Transverse colon (tissue), 4 donors: Measurements from ENCODE around the gene SARDH. TPM values are rescaled to one million over a fixed set of nuclear protein-coding genes. Genes with fewer than 3 reads are reported as not detected.

Experiments used
- DNase-seq: peaks from one replicate; pipeline ENCODE4 v3.0.0-alpha.2; 2019
- H3K27ac ChIP-seq, 4 donors: fragments of 200-600 bp; sonication (generic); 2 replicates each; pipeline ENCODE4 v1.5.1; 2016 to 2018; ENCODE audit warnings: inconsistent platforms in 4 of 4
- H3K27me3 ChIP-seq: fragments of 200-600 bp; sonication (generic); 2 replicates; pipeline ENCODE4 v1.5.1; 2017; ENCODE audit warnings: inconsistent platforms
- H3K36me3 ChIP-seq, 4 donors: fragments of 200-600 bp; sonication (generic); 2 replicates each; pipeline ENCODE4 v1.5.1; 2017 to 2019; ENCODE audit warnings: inconsistent platforms in 4 of 4
- H3K4me1 ChIP-seq, 4 donors: fragments of 200-600 bp; sonication (generic); 2 replicates each; pipeline ENCODE4 v1.5.1; 2017 to 2020; ENCODE audit warnings: inconsistent platforms in 4 of 4
- H3K4me3 ChIP-seq, 4 donors: fragments of 200-600 bp; sonication (generic); 1 replicate in 1 of 4; 2 replicates in 3 of 4; pipeline versions ENCODE4 v1.5.1 to v1.6.1; 2017 to 2019; ENCODE audit warnings: inconsistent platforms in 4 of 4
- H3K9me3 ChIP-seq, 2 donors: fragments of 200-600 bp; sonication (generic); 2 replicates each; pipeline ENCODE4 v1.5.1; 2017 to 2019; ENCODE audit warnings: inconsistent platforms in 2 of 2
- CTCF ChIP-seq, 5 experiments: fragments of 200-600 bp in 3 of 5; fragments of 450-650 bp in 2 of 5; sonication (generic) in 3 of 5; IDR thresholded peaks; 1 replicate in 2 of 5; 2 replicates in 3 of 5; pipeline ENCODE4 v1.5.1; 2016 to 2017; ENCODE audit warnings: antibody characterized with exemption in 5 of 5, inconsistent platforms in 3 of 5, mild to moderate bottlenecking in 2 of 5, moderate library complexity in 1 of 5
- EP300 ChIP-seq: sonication (generic); formaldehyde crosslinking; IDR thresholded peaks from one replicate; pipeline ENCODE4 v1.6.1; 2017; ENCODE audit warnings: antibody characterized with exemption, low read depth
- POLR2A ChIP-seq: fragments of 450-650 bp; IDR thresholded peaks from one replicate; pipeline ENCODE4 v1.6.1; 2016; ENCODE audit warnings: antibody characterized with exemption, mild to moderate bottlenecking, moderate library complexity
- POLR2AphosphoS5 ChIP-seq, 3 donors: sonication (generic); formaldehyde crosslinking; IDR thresholded peaks; one replicate each; pipeline ENCODE4 v1.6.1; 2016; ENCODE audit warnings: antibody characterized with exemption in 3 of 3
- WGBS, 2 donors: methylation state at CpG; one replicate each; pipeline ENCODE4 v1.1.5; 2018; ENCODE audit warnings: low coverage in 1 of 2; 5-methylcytosine and 5-hydroxymethylcytosine counted together
- in situ Hi-C, 4 donors: fragments of 200-750 bp; cut with MboI; loops; one replicate each; pipeline versions ENCODE4 v1.15.0 to v1.15.1; 2017; ENCODE audit warnings: low sequenced_read_pairs in 3 of 4, low pct_ligation_motif_present in 1 of 4, low pct_unique_long_range_greater_than_20kb in 1 of 4
- intact Hi-C: fragments of 100-400 bp; cut with DNase I; formaldehyde crosslinking; loops from one replicate; pipeline ENCODE4 v1.15.1; 2023; ENCODE audit warnings: low total_unique reads
- total RNA-seq, 4 donors: library from RNA; depleted of rRNA; stranded (reverse); fragments of >200 nt; gene quantifications; one replicate each; pipeline ENCODE4 v1.1.0, GENCODE V29; 2016

Gene SARDH
- total RNA-seq, 4 donors from 2014 or later: 0.68 to 1.1 (median 0.95) TPM; not detected in 1

GRCh38 chr9:133696071-133696472 is 42.1 kb downstream of the SARDH start:
- WGBS, 2 donors: 78% methylated on average over 12 of the region's 12 CpGs; no CpG with 5 or more reads in 1 of the 2 donors
- Histone ChIP-seq H3K27me3 (no peaks in the 10 kb centered on the region), H3K9me3 (no peaks in the 10 kb centered on the region), H3K4me1 (no peaks in the 10 kb centered on the region), H3K36me3 (no peaks in the 10 kb centered on the region), H3K27ac (no peak overlapping the region), H3K4me3 (no peak overlapping the region)
- intact Hi-C loops: no loop called here
- TF ChIP-seq EP300: no peak
- no peak for TF ChIP-seq CTCF (IDR thresholded peaks at IDR 0.05)
- TF ChIP-seq POLR2AphosphoS5 (IDR thresholded peaks at IDR 0.05): no peak
- no peak for TF ChIP-seq POLR2A
- in situ Hi-C loops: no loop called here
- no peak for DNase-seq

- DNase-seq: no peak
These were observed 43.5 kb downstream of the SARDH start for GRCh38 chr9:133694686-133695085.

GRCh38 chr9:133693703-133694529 is 44.2 kb downstream of the SARDH start:
- H3K4me1 ChIP-seq: no peaks in the 10 kb centered on the region
- H3K4me3 ChIP-seq: no peak overlapping the region
- TF ChIP-seq POLR2A (no peak), CTCF (IDR thresholded peaks at IDR 0.05) (no peak), POLR2AphosphoS5 (IDR thresholded peaks at IDR 0.05) (no peak), EP300 (no peak)
- in situ Hi-C loops (no loop called here), intact Hi-C loops (no loop called here)
- WGBS, 2 donors: 87% methylated on average over 31 of the region's 32 CpGs; no CpG with 5 or more reads in 1 of the 2 donors
- H3K36me3 ChIP-seq: no peaks in the 10 kb centered on the region
- no peaks in the 10 kb centered on the region for H3K9me3 ChIP-seq
- H3K27me3 ChIP-seq: no peaks in the 10 kb centered on the region
- no peak for DNase-seq
- no peak overlapping the region for H3K27ac ChIP-seq

More at GRCh38 chr9:133694686-133695085, 43.5 kb downstream of the SARDH start:
- Histone ChIP-seq H3K4me3 (no peak overlapping the region), H3K36me3 (no peaks in the 10 kb centered on the region), H3K27me3 (no peaks in the 10 kb centered on the region), H3K9me3 (no peaks in the 10 kb centered on the region), H3K4me1 (no peaks in the 10 kb centered on the region), H3K27ac (no peak overlapping the region)
- TF ChIP-seq EP300: no peak
- TF ChIP-seq POLR2AphosphoS5 (IDR thresholded peaks at IDR 0.05): no peak
- TF ChIP-seq CTCF (IDR thresholded peaks at IDR 0.05): no peak
- no peak for TF ChIP-seq POLR2A
- in situ Hi-C loops (no loop called here), intact Hi-C loops (no loop called here)
- WGBS, 2 donors: 63 to 86% methylated on average over 3 of the region's 3 CpGs

GRCh38 chr9:133693116-133693515 is 45.0 kb downstream of the SARDH start:
- in situ Hi-C loops (no loop called here), intact Hi-C loops (no loop called here)
- no peaks in the 10 kb centered on the region for H3K27me3 ChIP-seq
- DNase-seq: no peak
- H3K9me3 ChIP-seq: no peaks in the 10 kb centered on the region
- H3K4me1 ChIP-seq: no peaks in the 10 kb centered on the region
- no peak overlapping the region for H3K27ac ChIP-seq
- H3K36me3 ChIP-seq: no peaks in the 10 kb centered on the region
- H3K4me3 ChIP-seq: no peak overlapping the region
- 94% methylated on average over 3 to 9 of the region's 10 CpGs for WGBS, 2 donors
- TF ChIP-seq POLR2AphosphoS5 (IDR thresholded peaks at IDR 0.05): no peak
- TF ChIP-seq POLR2A: no peak
- TF ChIP-seq EP300: no peak
- TF ChIP-seq CTCF (IDR thresholded peaks at IDR 0.05): no peak
